Hematopoietic multipotent progenitor cell treated with erythropoietin and hydrocortisone succinate and interleukin-3 and kit ligand, for 8 days (in vitro differentiated cells): ENCODE data around the gene BAHCC1.
A peak's percentile ranks its signal among the peaks of the same experiment; 100 is the strongest.

ENCODE experiments used
- DNase-seq: peaks from one replicate; pipeline ENCODE4 v3.0.0-alpha.2; 2015

BAHCC1 gene

GRCh38 chr17:81500047-81500446, 104.8 kb downstream of the BAHCC1 start:
- no peak for DNase-seq

DNA sequence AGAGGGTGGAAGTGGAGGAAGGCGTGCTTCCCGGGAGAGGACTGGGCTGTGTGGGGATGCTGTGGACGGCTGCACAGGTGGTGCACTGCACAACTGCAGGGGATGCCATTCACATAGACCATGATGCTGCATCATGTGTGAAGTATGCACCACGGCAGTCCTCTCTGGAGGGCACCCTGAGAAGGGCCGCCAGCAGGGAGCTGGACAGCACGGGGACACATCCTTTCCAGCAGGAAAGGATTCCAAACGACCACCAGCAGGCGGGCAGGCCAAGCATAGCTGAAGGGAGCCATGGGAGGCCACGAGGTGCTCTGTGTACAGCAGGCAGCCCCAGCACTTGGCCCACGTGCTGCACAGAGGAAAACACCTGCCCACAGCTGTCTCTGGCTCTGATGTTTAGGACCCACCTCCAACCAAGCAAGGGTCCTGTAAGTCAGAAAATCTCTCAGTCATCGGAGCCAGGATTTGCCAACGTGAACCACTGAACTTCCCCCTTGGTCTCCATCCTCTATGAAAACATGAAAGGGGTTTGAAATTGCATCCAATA, 107.3 kb downstream of the BAHCC1 start:
- DNase-seq, result no peak

GRCh38 chr17:81503619-81504018, 108.4 kb downstream of the BAHCC1 start:
- DNase-seq, result no peak

DNA sequence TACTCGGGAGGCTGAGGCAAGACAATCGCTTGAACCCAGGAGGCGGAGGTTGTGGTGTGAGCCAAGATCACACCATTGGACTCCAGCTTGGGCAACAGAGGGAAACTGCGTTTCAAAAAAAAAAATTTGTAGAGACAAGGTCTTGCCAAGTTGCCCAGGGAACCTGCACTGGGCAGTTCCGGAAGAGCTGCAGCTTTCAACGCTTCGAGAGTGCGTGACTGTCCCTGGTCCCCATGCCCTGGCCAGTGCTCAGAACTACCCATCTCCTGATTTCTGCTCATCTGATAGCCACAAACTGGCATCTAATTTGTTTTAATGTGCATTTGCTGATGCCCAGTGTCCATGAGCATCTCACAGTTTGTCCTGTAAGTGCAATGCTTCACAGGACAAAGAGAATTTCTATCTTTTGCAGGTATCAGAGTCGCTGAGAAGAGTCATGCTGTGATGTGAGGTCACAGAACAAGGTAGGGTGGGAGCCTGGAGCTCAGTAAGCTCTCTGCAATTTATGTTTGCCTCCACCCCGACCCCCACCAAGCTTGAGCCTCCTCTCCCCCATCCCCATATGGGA, 113.5 kb downstream of the BAHCC1 start:
- DNase-seq, result no peak

- DNase-seq, result peak; percentile 12
These were observed 114.1 kb downstream of the BAHCC1 start for GRCh38 chr17:81509207-81509971.

- peak; percentile 26 for DNase-seq
These were observed 114.9 kb downstream of the BAHCC1 start for GRCh38 chr17:81509972-81510784.

GRCh38 chr17:81510785-81511553, 115.7 kb downstream of the BAHCC1 start:
- no peak for DNase-seq

GRCh38 chr17:81511554-81511803, 116.2 kb downstream of the BAHCC1 start:
- no peak for DNase-seq

DNA sequence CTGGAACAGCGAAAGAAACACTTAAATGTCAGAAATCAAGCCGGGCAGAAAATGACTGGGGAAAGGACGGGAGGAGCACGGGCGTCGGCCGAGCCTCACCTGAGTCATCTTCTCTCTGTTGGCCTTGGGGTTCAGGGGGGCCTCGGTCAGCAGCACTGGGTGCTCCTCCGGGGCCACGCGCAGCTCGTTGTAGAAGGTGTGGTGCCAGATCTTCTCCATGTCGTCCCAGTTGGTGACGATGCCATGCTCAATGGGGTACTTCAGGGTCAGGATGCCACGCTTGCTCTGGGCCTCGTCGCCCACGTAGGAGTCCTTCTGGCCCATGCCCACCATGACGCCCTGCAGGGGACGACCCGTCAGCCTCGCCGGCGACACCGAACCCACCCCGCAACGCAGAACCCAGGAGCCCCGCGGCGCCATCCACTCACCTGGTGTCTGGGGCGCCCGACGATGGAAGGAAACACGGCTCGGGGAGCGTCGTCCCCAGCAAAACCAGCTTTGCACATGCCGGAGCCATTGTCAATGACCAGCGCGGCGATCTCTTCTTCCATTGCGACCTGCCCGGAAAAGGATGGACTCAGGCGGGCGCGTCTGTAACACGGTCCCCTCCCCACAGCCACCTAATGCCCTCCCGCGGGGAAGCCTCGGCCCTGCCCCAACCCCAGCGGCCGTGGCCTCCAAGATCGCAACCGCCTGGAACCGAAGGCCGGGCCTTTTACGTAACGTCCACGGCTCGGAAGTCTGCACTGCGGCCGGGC, 116.7 kb downstream of the BAHCC1 start:
- no peak for DNase-seq

DNA sequence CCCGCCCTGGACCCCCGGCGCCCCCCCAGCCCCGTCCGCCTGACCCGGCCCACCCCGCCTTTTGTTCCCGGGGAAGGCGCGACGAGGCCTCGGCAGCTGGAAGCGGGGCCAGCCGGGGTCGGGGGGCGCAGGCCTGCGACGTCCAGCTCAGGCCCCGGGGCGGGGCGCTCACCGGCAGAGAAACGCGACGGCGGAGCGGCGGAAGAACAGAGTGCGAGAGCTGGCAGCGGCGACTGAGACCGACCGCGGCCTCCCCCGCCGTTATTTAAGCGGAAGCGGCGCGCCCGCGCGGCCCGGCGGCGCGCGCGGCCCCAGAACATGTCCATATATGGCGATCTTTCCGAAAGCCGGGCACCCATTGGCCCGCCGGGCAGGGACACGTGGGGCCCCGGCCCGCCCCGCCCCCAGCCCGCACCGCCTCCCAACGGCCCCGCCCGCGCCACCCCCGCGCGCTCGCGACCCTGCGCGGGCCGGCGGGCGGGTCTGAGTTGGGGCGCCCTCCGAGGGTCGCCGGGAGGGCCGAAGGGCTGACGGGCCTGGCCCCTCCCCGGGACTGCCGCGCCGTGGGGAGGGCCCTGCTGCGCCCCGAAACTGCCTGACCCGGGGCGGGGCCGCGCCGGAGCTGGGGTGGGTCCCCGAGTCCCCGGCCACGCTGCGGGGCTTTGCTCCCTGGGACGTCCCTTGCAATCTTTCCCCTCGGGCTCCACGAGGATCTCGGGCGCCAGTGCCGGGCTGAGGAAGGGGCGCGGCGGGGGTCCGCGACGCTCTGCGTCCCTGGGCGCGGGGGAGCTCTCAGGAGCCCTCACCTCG, 117.5 kb downstream of the BAHCC1 start, which contains the start of gene ACTG1:
ACTG1 (minus strand) TSS at position 238 of the 810 bp plus-strand sequence. CDS start 445 bp downstream, outside the sequence.
- DNase-seq, result peak; percentile 88

- DNase-seq, result peak; percentile 16
These were observed 118.1 kb downstream of the BAHCC1 start for GRCh38 chr17:81513372-81513752.

- DNase-seq, result no peak
These were observed 118.7 kb downstream of the BAHCC1 start for GRCh38 chr17:81513753-81514488.

DNA sequence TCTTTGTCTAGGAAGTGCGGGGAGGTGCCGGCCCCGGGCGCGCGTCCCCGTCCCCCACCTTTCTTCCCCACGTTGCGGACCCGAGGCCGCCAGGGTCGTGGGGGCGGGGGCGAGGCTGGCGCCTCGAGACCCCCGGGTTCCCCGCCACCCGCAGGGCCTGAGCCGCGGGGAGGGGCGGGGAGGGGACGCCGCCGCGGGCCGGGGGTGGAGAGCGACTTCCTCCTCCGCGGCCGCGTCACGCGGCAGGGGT, 119.2 kb downstream of the BAHCC1 start:
- no peak for DNase-seq

GRCh38 chr17:81514739-81515529, 119.7 kb downstream of the BAHCC1 start:
- DNase-seq, result no peak

DNA sequence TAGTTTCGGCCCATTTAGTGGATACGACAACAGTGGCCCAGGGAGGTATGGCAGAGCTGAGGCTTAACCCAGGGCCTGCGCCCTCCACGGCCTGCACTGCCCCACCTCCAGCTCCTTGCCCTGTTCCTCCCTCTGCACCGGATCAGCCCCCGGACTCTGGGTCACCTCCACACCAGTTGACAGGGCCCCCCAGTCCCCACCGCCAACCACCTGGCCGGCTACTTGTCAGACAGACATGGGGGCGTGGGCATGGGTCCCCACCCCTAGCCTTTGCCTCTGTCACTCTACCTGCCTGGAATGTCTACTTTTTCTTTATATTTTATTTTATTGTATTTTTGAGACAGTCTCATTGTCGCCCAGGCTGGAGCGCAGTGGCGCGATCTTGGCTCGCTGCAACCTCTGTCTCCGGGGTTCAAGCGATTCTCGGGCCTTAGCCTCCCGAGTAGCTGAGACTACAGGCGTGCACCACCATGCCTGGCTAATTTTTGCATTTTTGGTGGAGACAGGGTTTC, 120.3 kb downstream of the BAHCC1 start:
- no peak for DNase-seq
